A673 (cell line): ENCODE measurements around the gene ANKRD53. TPM values are rescaled to one million over a fixed set of nuclear protein-coding genes. Genes with fewer than 3 reads are reported as not detected.

ENCODE experiments used
- BruUV-seq: library from RNA; stranded (reverse); fragments of 400-500 nt; replicated peaks from 2 replicates; lab custom pipeline; 2021; lab: Mats Ljungman, UMichigan
- CTCF ChIA-PET: fragments of 300-600 bp; sonication (Branson Sonifier 250); formaldehyde crosslinking; loops from one replicate; lab custom pipeline; 2022; ENCODE audit warnings: antibody characterized with exemption; lab: Charles Lee
- POLR2A ChIA-PET: fragments of 300-600 bp; sonication (Branson Sonifier 250); formaldehyde crosslinking; loops from one replicate; lab custom pipeline; 2022; ENCODE audit warnings: antibody characterized with exemption; ENCODE audit not compliant: low non-redundant PET; lab: Charles Lee
- DNase-seq: peaks from one replicate; pipeline ENCODE4 v3.0.0-alpha.2; 2015; ENCODE audit warnings: low spot score
- H3K27ac ChIP-seq: fragments of 200-600 bp; sonication (generic); 2 replicates; pipeline ENCODE4 v1.5.1; 2016; ENCODE audit warnings: mixed run types, low read depth, mild to moderate bottlenecking, mixed read lengths, antibody characterized with exemption, low read length; ENCODE audit not compliant: poor library complexity, severe bottlenecking
- H3K27me3 ChIP-seq: fragments of 200-600 bp; sonication (generic); replicated peaks from 2 replicates; pipeline ENCODE4 v1.6.1; 2017; ENCODE audit warnings: mixed run types, low read depth, mild to moderate bottlenecking, mixed read lengths, antibody characterized with exemption, low read length; ENCODE audit not compliant: insufficient read depth, poor library complexity
- H3K36me3 ChIP-seq: fragments of 200-600 bp; sonication (generic); 2 replicates; pipeline ENCODE4 v1.6.1; 2016; ENCODE audit warnings: mixed run types, mild to moderate bottlenecking, mixed read lengths, antibody characterized with exemption, low read length; ENCODE audit not compliant: insufficient read depth, poor library complexity, severe bottlenecking
- H3K4me1 ChIP-seq: fragments of 200-600 bp; sonication (generic); 2 replicates; pipeline ENCODE4 v1.6.1; 2017; ENCODE audit warnings: mixed run types, mild to moderate bottlenecking, mixed read lengths, antibody characterized with exemption, low read length; ENCODE audit not compliant: insufficient read depth, poor library complexity, severe bottlenecking
- H3K4me3 ChIP-seq: fragments of 200-600 bp; sonication (generic); 2 replicates; pipeline ENCODE4 v1.5.1; 2016; ENCODE audit warnings: low read depth, mixed run types, mild to moderate bottlenecking, mixed read lengths, low read length; ENCODE audit not compliant: poor library complexity, severe bottlenecking
- H3K9me3 ChIP-seq: fragments of 200-600 bp; sonication (generic); 2 replicates; pipeline ENCODE4 v1.6.1; 2016; ENCODE audit warnings: mixed run types, low read depth, mild to moderate bottlenecking, mixed read lengths, antibody characterized with exemption, low read length; ENCODE audit not compliant: poor library complexity, severe bottlenecking
- CTCF ChIP-seq: fragments of 300-800, 200-600 bp; sonication (generic); conservative IDR thresholded peaks from 2 replicates; pipeline ENCODE4 v1.5.1; 2017; ENCODE audit warnings: low read depth, mild to moderate bottlenecking, antibody characterized with exemption, low read length, moderate library complexity, mixed read lengths
- EZH2 ChIP-seq: fragments of 200-600 bp; sonication (generic); IDR thresholded peaks from 2 replicates; pipeline ENCODE4 v1.6.1; 2017; ENCODE audit warnings: borderline replicate concordance, low read depth, mild to moderate bottlenecking, mixed read lengths, antibody characterized with exemption, low read length; ENCODE audit not compliant: poor library complexity, severe bottlenecking
- intact Hi-C: fragments of 100-400 bp; cut with micrococcal nuclease; formaldehyde crosslinking; loops from one replicate; pipeline ENCODE4 v1.10.0; 2022; ENCODE audit not compliant: unreplicated experiment
- total RNA-seq: library from RNA; stranded (reverse); gene quantifications from 2 replicates; pipeline ENCODE4 v1.2.3, GENCODE V29; 2021

The ANKRD53 gene
- total RNA-seq, 1 experiment from 2014 or later = 0.64 TPM

GRCh38 chr2:70957798-70958197, 20.6 kb upstream of the ANKRD53 start:
- H3K27me3 ChIP-seq = no peaks in the 10 kb centered on the region
- no peaks in the 10 kb centered on the region for H3K36me3 ChIP-seq
- H3K27ac ChIP-seq = no peak overlapping the region
- H3K9me3 ChIP-seq = no peaks in the 10 kb centered on the region
- BruUV-seq = no TSS peak
- no peaks in the 10 kb centered on the region for H3K4me1 ChIP-seq
- H3K4me3 ChIP-seq = no peak overlapping the region
- no peak for TF ChIP-seq EZH2
- no peak for TF ChIP-seq CTCF
- DNase-seq = no peak
- intact Hi-C loops = no loop called here
- POLR2A ChIA-PET = no interaction called here
- CTCF ChIA-PET = no interaction called here

GRCh38 chr2:70958759-70959158, 19.7 kb upstream of the ANKRD53 start:
- ChIA-PET POLR2A (no interaction called here), CTCF (no interaction called here)
- Histone ChIP-seq H3K9me3 (no peaks in the 10 kb centered on the region), H3K4me1 (no peaks in the 10 kb centered on the region), H3K27ac (no peak overlapping the region), H3K27me3 (no peaks in the 10 kb centered on the region), H3K4me3 (no peak overlapping the region), H3K36me3 (no peaks in the 10 kb centered on the region)
- no TSS peak for BruUV-seq
- intact Hi-C loops = no loop called here
- DNase-seq = no peak
- TF ChIP-seq CTCF (no peak), EZH2 (no peak)

DNA sequence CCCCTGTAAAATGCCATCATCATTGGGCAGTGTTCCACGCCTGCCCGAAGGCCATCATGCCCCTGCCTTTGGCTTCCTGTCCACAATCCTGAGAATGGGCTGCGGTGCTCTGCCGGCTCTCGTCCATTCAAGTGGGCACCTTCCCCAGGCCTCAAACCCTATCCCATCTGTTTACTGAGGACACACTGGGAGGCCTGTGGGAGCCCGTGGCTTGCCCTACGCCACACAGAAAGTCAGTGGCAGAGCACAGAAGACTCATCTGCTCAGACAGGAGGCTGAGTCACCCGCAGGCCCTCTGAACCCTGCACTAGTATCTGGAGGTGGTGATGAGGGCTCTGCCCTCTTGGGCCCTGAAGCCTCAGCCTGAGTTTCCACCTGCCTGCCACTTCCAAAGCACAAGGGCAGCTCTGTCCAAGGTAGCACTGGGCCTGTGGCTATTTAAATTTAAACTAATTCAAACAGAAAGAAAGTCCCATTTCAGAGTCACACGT, 19.1 kb upstream of the ANKRD53 start:
- no peaks in the 10 kb centered on the region for H3K9me3 ChIP-seq
- H3K4me3 ChIP-seq = no peak overlapping the region
- no TSS peak for BruUV-seq
- ChIA-PET CTCF (no interaction called here), POLR2A (no interaction called here)
- no peaks in the 10 kb centered on the region for H3K27me3 ChIP-seq
- TF ChIP-seq EZH2 (no peak), CTCF (no peak)
- no peaks in the 10 kb centered on the region for H3K36me3 ChIP-seq
- H3K4me1 ChIP-seq = no peaks in the 10 kb centered on the region
- no peak for DNase-seq
- intact Hi-C loops = no loop called here
- no peak overlapping the region for H3K27ac ChIP-seq
